GM19328 (cell line): Measurements from ENCODE around the gene LDLRAD3.
"Not testable (repeated sequence)": the region's sequence is repeated elsewhere in the genome, so short reads cannot be mapped to it uniquely, and the experiment has no call there.

Experiments
- ATAC-seq: cut with Tn5 transposase; IDR thresholded peaks from one replicate; pipeline ENCODE4 v1.9.1; 2021; ENCODE audit warnings: mild to moderate bottlenecking, moderate library complexity; ENCODE audit not compliant: unreplicated experiment

The LDLRAD3 gene, protein sequence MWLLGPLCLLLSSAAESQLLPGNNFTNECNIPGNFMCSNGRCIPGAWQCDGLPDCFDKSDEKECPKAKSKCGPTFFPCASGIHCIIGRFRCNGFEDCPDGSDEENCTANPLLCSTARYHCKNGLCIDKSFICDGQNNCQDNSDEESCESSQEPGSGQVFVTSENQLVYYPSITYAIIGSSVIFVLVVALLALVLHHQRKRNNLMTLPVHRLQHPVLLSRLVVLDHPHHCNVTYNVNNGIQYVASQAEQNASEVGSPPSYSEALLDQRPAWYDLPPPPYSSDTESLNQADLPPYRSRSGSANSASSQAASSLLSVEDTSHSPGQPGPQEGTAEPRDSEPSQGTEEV

DNA sequence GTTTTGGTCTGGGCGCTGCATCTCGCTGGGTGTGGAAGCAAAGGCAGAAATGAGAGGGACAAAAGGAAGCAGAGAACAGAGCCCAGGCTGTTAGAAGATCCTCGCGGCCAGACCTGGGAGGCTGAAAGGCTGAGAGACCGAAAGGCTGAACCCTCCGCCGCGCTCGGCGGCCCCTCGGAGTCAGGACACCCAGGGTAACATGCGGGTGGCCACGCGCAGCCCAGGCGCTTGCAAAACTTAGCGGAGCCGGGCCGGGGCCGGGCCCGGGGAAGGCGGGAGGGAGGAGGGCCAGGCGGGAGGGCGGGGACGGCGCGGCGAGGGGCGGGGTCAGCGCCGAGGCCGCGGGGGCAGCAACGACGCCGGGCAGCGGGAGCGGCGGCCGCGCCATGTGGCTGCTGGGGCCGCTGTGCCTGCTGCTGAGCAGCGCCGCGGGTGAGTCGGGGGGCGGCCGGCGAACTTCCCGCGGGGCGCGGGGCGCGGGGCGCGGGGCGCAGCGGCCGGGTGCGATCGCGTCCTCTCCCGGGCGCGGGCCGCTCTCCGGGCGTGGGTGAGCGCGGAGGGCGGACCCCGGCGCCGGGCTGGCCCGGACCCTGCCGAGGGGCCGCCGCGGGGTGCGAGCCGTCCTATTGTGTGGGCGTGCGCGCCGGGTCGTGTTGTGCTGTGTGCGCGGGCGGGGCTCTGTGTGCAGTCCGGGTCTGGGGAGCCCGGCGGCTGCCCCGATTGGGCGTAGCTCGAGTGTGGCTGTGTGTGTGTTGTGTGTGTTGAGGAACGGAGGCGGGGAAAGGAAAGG lies at the start of gene LDLRAD3:
TSS of gene LDLRAD3 (plus strand) at position 350 of the 790 bp plus-strand sequence. CDS start at position 387, 37 bp downstream.
- peak; percentile 76 for ATAC-seq

DNA sequence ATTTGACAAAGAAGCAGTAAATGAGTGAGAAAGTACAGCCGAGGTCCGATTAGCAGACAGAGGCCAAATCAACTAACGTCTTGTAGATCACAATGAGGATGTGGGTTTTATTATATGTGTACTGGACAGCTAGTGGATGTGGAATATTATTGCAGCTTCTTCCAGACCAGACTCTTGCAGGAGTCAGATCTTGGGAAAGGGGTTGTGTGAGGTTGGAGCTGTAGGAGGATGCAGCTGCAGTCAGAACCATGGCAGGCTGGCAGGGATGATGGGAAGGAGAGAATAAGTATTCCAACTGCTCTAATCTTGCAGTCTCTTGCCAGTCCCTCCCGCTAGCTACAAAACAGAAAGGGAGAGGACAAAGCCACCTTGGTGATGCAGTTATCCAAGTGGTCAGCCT lies 46.8 kb upstream of the LDLRAD3 start:
- no peak for ATAC-seq

DNA sequence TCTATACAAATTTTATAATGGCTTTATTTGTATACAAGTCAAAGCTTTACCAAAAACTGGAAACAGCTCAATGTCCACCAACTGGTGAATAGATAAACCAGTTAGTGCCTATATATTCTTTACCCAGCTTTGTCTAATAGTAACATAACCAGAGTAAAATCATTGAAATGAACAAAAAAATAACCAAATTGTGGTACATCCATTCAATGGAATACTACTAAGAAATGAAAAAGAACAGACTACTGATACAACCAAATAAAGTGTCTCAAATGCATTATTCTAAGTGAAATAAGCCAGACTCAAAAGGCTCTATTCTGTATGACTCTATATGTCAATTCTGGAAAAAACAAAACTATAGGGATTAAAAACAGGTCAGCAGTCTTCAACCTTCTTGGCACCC lies 40.9 kb upstream of the LDLRAD3 start:
- ATAC-seq, result no peak

DNA sequence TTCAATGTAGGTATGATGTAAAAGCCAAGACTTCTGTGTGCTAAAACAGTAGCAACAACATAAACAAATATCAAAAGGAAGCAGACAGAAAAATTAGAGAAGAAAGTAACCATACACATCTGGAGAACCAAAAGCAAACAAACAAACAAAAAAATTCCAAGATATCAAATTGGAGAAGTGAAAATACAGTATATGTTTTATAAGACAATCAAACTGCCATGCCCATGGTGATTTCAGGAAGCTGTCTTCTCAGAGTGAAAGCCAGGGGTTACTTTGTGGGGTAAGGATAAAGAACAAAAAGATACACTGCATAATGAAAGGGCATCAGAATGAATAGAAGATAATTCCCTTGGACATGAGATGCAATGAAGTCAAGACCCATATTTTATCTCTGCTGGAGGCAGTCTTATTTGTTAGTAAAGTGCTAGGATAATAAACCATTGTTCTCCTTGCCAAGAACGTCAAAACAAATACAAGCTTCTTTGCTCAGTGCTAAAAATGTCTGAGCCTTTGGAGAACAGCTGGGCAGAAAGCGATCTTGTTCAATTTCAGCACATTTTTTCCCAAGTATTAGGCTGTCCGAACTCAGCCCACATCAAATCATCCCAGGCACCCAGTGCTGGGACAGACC lies 38.1 kb upstream of the LDLRAD3 start:
- no peak for ATAC-seq

DNA sequence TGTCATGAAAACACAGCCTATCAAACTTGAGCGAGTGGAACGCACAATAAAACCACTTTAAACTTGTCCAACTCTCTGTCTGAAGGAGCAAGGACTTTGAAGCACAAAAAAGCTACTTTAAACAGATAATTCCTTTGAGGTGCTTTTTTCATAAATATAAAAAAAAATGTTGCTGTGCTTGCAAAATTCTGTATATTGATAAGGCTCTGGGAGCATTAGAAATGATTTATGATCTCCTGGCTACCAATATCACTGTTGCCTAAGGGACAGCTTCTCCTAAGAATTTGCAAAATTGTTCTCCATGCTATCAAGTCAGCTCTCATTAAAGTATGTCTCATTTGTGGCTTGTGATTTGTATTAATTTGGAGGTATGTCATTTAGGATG lies 37.6 kb upstream of the LDLRAD3 start:
- ATAC-seq, result no peak

DNA sequence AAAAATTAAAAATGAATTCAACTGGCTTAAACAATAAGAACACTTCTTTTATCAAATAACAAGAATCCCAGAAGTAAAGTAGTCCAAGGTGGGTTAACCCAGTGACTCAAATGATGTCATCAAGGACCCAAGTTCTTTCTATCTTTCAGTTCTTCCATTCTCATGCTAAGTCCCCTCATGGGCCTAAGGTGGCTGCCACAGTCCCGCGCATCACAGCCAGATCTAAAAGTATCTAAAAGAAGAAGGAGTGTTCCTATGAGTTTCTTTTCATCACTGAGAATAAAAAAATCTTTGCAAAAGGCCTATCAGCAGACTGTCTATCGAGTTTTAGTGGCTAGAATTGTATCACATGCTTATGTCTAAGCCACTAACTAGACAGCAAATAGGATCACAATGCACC lies 37.2 kb upstream of the LDLRAD3 start:
- no peak for ATAC-seq

DNA sequence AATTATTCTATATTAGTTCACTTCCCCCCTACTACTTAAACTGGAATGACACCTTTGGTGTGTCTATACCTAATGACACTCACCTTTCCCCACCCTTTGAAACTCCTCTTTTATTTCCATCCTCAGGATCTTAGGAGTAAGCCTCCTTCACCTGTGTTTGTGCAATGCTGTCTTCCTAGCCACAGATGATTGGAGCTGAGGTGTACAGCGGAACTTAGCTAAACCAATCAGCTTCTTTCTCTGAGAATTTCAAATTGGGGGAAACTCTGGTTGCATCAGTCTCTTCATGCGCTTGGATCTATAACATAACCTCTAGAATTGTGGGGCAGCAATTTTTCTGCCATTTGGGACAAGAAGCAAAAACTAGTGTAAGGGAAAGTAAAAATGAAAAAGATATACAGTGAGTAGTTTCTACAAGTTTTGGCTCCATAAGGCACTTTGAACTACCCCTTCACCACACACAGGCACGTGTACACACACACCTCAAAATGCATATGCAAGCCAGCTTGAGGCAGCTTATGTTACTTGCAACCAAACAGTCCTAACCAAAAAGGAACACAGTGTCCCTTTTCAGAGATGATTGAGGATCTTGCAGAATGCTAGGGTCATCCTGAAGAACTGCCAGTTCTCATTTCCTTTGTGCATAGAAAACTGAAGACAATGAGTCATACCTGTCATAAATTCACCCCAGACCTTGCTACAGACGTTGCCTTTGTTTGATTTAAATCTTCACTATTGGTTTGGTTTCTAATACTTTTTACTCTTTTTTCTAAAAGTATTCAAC lies 36.0 kb upstream of the LDLRAD3 start:
- peak; percentile 66 for ATAC-seq

DNA sequence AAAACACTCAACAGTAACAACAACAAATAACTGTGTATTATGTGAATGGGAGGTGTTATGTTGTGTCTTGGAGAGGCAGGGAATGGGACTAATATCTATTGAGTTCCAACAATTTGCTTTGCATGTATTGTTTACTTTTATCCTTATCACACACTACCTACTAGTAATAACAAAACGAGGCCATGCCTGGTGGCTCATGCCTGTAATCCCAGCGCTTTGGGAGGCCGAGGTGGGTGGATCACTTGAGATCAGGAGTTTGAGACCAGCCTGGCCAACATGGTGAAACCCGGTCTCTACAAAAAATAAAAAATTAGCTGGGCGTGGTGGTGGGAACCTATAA lies 35.5 kb upstream of the LDLRAD3 start:
- ATAC-seq, result peak; percentile 9

DNA sequence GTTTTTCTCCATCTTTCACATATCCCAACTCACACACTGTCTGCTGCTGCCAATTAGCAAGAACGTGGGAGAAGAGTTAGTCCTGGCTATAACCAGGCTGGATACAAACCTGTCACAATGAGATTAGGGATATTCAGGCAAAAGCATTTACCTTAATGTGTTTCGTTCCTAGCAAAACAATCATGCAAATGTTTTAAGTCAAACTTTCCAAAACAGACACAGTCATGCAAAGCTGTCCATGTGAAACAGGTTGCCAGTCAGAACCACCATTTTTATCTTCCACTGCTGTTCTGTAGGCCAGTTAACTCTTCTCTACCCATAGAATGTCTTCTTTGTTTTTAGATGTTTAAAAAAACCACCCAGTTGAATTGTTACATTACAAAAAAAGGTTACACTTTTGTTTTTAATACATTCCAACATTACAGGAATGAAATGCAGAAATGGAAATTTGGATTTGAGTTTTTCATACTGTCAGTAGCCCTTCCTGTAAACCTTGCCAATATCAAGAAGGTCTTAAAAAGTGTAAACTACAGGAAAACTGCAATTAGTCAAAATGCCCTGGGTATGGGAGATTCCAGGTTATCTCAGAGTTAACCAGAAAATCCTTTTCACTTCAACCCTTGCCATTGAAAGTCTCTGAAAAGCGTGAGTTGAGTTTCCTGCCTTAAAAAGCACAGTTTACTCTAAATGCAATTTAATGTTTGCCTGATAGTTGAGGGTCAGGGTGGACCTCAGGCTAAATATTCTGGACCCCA lies 34.2 kb upstream of the LDLRAD3 start:
- no peak for ATAC-seq

DNA sequence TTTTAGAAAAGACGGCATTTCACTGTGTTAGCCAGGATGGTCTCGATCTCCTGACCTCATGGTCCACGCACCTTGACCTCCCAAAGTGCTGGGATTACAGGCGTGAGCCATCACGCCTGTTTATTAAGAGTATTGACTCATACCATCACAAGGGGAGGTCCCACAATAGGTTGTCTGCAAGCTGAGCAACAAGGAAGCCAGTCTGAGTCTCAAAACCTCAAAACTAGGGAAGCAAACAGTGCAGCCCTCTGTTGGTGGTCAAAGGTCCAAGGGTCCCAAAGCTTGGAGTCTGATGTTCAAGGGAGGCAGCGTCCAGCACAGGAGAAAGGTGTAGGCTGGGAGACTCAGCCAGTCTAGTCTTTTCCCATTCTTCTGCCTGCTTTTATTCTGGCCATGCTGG lies 32.8 kb upstream of the LDLRAD3 start:
- no peak for ATAC-seq

DNA sequence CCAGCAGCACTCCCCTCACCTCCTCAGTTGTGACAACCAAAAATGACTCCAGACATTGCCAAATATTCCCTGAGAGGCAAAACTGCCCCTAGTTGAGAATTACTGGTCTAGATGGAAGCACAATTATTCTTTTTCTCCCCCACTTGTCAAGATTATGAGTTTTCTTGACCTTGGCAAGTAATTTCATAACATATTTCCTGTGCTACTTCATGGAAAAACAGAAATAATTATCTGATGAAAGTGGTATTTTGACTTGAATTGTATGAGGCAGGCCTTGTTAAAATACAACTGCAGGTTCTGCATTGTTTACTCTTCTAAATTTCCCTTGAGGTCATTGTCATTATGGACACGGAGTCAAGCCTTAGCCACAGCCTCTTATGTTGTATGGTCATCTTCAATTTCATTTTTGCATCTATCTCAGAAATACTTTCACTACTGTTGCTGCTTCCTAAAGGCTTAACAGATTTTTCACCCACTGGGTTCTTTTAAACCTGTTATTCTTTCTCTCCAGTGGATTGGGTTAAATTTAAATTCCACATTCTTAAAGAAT lies 32.2 kb upstream of the LDLRAD3 start:
- no peak for ATAC-seq

DNA sequence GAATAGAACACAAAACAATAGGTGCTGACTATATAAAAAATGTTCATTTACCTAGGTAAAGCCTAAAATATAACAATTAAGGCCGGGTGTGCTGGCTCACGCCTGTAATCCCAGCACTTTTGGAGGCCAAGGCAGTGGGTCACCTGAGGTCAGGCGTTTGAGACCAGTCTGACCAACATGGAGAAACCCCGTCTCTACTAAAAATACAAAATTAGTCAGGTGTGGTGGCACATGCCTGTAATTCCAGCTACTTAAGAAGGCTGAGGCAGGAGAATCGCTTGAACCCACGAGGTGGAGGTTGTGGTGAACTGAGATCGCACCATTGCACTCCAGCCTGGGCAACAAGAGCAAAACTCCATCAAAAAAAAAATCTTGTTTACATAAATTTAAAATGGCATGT lies 31.4 kb upstream of the LDLRAD3 start:
- not testable (repeated sequence) for ATAC-seq

DNA sequence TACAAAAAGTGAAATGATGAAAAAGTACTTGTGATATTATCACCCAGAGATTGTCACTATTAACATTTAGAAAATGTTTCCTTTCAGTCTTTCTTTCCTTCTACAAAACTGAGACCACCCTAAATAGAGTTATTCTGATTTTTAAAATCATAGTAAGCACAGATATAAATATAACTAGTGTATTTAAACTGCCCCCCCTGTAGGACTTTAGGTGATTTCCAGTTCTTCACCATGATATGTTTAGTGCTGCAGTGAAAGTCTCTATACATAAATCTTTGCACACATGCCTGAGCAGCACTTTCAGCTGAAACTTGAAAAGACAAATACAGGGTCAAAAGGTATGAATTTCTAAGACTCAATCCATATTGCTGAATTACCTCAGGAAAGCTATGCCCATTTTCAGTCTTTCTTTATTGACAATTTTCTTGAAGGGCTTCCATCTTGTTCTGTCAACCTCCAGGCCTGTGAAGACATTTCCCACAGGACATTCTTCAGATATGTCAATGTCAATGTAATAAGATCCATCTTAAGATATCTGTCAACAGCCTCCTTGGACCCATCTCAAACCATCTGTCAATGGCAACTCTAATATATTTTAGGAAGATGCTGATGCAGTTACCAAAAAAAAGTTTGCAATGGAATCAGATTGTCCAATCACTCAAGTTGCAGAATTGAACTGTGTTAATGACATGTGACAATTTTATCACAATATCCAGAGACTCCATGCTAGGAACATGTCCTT lies 30.8 kb upstream of the LDLRAD3 start:
- ATAC-seq, result no peak

DNA sequence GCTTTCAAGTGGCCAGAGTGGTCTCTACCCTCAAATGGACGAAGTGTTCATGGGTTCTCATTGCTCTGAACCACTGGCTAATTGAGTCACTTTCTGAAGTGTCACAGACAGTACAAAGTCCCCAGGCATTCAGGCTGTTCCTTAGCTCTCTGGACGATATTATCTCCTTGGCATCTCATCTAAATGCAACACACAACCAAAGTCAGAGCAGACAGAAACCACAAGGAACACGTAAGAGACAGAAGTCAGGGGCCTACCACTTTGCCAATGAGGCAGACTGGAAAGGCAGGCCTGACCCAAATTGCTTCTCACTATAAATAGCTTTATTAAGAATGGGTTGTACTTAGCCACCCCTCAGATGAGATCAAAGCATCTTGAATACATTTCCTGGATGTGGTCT lies 29.0 kb upstream of the LDLRAD3 start:
- no peak for ATAC-seq

DNA sequence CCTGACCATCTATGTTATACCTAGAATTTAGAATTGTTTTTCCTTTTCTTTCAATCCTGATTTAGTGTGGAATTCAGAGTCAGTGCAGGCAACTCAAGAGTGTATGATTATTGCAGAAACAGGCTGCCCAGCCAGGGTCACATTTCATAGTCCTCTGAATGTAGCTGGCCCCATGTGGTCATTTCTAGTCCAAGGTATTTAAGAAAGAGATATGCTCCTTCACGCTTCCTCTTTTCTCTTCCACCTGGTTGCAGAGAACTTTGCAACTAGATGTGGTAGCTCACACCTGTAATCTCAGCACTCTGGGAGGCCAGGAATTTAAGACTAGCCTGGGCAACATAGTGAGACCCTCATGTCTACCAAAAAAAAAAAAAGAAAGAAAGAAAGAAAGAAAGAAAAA lies 27.6 kb upstream of the LDLRAD3 start:
- no peak for ATAC-seq

DNA sequence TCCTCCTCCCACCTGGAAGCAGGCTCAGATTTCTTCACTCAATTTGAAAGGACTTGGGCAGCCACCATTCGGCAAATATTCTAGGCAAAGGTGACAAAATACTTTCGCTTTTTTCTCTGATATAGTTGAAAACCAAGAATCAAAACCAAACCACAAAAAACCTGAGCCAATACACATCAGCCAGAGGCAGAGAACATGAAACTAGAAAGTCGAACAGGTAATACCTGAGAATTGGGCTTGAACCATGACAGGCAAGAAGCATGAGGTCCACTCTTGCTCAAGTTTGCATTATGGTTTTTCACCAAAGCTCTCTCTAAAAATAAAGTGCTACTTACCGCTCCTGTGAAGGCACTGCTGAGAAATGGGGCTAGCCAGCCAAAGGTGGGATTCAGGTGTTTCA lies 26.2 kb upstream of the LDLRAD3 start:
- no peak for ATAC-seq

DNA sequence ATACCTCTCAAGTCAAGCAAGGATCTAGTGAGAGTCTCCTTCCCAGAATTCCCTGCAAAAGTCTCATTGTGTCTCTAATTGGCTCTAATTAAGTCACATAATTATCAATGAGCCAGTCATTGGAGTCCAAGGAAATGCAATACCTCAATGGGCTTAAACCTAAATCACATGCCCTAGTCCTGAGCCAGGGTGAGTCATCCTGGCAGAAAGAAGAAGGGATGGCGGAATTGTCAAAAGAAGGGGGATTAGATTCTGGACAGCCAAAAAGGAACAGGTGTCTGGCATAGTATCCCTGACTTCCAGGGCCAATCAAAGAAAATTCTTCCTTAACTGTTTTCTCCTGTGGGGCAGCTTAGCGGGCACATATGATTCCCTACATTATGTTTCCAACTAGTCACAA lies 25.1 kb upstream of the LDLRAD3 start:
- no peak for ATAC-seq

DNA sequence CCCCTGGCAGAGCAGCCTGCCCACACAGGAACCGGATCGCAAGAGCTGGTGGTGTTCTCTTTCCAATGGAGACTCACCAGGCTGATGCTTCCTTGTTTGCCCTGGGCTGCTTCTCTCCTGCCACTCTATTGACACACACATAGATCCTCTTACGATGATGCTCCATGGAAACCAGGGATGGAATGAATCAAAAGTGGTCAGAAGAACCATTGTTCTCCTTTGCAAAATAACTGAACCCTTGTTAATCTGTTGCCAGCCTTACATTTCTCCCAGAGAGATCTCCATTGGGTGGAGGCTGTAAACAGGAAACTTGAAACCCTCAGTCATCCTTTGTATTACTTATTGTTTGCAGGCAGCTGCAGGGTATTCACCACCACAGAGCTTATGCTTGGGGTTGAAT lies 24.6 kb upstream of the LDLRAD3 start:
- ATAC-seq, result no peak

DNA sequence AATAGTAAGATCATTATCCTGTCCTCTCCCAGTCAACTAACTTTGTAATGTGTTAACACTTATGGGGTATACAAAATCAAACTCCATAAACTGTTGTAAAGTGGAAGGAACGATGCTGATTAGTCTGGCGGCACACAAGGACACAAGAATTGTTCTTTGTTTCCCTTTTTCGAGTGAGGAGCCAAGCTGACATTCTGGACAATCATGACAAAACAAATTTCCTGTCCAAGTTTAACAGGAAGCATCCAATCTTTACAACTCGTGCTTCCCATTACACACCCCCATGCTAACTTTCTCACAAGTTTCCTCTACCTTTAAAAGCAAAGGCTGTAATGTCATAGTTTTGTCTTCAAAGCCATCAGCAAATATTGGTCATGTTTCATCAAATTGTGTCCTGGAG lies 20.4 kb upstream of the LDLRAD3 start:
- ATAC-seq, result no peak

DNA sequence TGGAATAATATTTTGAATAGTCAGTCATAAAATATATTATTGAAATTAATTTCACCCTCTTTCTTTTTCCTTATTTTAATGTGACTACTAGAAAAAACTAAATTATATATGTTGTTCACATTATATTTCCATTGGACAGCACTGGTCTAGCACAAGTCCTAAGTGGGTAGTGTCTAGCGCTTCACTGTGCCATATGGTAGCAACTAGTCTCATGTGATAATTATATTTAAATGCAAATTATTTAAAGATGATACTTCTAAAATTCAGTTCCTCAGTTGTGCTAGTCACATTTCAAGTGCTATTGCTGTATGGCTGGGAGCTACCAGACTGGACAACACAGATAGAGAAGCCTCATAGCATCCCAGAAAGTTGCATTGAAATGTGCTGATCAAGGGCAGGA lies 19.1 kb upstream of the LDLRAD3 start:
- ATAC-seq, result no peak
